ENCODE data around the gene NCS1.

The NCS1 gene

DNA sequence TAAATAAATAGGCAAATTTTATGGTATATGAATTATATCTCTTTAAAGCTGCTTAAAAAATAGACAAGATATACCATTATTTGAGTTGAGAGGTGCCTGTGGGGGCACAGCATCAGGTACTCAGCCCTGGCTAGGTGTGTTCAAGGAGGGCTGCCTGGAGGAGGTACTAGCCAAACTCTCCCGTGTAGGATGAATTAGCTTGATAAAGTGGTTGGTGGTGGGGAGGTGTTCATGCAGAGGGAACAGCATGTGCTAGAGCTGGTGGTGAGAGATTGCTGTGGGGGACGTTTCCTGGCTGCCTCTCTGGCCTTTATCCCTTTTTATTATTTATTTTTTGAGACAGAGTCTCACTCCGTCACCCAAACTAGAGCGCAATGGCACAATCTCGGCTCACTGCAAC lies 23.2 kb upstream of the NCS1 start:
- no peak for DNase-seq

DNA sequence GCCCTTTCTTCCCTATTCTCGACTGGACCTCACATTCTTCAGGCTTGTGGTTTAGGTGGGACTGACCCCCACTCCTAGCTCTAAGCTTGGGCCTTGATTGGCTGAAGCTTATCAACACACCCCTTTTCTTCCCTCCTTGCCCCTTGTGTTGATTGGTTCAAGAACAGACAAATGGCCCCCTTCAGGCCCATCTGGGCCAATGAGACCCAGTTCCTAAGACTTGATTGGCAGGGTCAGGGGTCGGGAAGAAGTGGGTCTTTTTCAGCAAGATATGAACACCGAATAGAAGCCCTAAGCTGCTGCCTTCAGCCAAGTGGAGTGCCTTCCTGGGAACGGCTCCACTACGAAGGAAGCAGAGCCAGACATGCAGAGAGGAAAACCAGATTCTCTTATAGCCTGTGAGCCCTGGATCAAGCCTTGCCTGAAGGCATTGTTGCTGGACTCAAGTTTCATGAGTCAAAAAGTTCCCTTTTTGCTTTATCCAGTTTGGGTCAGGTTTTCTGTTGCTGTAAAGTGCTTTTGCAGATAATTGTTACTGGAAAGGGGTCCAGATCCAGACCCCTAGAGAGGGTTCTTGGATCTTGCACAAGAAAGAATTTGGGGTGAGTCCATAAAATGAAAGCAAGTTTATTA lies 22.4 kb upstream of the NCS1 start:
- DNase-seq = no peak

DNA sequence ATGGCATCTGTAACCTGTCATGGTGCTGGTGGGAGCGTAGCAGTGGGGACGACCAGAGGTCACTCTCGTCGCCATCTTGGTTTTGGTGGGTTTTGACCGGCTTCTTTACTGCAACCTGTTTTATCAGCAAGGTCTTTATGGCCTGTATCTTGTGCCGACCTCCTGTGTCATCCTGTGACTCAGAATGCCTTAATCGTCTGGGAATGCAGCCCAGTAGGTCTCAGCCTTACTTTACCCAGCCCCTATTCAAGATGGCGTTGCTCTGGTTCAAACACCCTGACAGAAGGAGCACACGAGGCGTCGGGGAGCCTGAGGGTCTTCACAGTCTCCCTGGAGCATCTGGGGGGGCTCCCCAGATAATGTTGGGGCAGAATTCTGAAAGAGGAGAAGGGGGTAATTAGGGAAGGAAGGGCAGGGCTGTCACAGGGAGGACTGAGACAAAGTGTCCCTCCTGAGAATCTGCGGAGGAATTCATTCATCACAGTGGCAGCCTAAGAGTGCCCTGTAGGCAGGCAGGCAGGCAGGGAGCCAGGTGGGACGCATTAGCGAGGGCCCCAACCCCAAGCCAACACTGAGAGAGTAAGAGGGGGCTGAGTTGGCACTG lies 21.3 kb upstream of the NCS1 start:
- DNase-seq = no peak

DNA sequence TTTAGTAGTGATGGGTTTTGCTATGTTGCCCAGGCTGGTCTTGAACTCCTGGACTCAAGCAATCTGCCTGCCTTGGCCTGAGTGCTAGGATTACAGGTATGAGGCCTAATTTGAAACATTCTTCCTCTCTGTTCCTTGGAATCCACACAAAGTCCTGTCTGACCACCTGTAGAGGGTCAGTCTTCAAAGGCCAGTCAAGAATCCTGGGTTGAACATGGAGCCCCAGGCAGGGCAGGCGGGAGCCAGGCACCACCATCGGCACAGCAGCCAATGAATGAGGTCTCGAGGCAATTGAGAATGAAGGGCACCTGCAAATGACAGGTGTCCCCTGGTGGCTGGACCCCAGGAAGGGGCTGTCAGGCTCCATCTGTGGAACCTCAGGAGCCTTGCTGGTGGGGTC lies 17.4 kb upstream of the NCS1 start:
- DNase-seq = no peak

DNA sequence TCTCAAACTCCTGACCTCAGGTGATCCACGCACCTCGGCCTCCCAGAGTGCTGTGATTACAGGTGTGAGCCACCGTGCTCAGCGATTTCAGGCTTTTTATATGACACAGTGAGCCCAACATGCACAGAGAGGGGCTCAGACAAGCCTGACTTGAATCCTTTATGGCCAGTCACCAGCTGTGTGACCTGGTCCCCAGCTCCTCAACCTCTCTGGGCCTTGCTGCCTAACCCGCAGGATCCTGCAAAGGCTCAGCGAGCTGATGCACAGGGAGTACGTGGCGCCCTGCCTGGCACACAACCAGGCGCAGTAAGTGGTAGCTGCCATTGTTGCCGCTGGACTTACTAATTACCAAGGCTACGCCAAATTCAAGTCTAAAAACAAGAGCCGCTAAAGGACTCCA lies 16.6 kb upstream of the NCS1 start:
- DNase-seq = no peak

DNA sequence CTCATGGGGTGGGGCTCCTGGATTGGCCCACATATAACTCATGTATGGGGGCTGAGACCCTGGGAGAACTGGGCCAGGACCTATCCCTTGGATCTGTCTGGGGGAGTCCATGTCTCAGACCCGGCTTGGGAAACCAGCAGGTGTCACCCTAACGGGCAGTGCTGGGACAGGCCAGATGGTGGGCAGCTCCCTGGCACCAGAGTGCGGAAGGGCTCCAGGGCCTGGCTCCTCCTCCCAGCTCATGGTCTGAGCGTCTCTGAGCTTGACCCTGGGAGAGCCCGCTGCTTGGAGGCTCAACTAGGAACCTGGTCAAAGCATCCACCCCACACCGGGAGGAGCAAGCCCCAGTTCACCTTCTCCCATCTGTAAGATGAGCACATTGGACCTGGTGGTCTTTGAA lies 15.5 kb upstream of the NCS1 start:
- DNase-seq = no peak

DNA sequence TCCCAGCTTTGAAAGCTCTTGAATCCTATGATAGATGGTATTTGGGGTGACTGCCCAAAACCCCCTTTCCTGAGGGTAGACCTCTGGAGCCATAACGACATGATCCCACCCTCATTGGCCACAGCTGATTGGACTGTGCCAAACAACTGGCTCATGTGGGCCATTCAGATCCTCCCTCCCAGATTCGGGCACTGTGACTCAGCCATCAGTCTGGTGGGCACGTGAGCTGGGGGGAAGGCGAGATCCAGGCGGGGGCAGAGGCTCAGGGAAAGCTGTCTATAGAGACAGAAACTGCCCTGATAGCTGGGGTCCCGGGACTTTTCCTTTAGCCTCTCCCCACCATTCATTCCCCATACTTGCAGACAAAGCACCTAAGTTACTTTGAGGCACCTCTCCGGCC lies 15.1 kb upstream of the NCS1 start:
- no peak for DNase-seq

DNA sequence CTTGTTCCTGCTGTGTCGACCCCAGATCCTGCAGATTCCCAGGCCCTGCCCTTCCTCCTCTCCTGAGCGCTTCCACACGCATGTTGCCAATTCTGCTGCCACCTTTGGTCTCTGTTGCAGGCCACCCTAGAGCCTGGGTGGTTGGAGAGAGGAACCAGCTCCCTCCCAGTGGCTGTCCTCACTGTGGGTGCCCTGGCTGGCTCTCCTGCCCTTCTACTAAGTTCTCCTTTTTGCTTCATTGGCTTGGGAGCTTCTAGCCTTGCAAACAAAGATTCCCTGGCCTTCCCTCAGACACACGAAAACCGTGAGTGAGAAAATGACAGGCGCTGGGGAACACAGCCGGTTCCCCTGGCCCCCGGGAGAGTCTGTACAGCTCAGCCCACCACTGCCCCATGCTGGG lies 14.2 kb upstream of the NCS1 start:
- DNase-seq = no peak

DNA sequence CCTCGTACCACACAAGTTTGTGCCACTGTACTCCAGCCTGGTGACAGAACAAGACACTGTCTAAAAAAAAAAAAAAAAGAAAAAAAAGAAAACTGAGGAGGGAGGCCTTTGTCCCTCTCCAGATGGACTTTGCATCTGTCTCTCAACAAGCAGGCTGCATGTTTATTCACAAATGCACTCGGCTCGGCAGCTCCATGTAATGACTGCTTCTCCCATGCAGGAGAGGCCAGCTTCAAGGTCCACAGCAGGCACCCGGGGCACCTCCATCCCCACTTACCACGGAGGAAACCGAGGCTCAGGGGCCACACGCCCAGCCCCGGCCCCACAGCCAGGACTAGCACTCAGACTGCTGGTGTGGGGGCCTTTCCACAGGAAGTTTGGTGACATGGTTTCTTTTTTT lies 13.1 kb upstream of the NCS1 start:
- no peak for DNase-seq

DNA sequence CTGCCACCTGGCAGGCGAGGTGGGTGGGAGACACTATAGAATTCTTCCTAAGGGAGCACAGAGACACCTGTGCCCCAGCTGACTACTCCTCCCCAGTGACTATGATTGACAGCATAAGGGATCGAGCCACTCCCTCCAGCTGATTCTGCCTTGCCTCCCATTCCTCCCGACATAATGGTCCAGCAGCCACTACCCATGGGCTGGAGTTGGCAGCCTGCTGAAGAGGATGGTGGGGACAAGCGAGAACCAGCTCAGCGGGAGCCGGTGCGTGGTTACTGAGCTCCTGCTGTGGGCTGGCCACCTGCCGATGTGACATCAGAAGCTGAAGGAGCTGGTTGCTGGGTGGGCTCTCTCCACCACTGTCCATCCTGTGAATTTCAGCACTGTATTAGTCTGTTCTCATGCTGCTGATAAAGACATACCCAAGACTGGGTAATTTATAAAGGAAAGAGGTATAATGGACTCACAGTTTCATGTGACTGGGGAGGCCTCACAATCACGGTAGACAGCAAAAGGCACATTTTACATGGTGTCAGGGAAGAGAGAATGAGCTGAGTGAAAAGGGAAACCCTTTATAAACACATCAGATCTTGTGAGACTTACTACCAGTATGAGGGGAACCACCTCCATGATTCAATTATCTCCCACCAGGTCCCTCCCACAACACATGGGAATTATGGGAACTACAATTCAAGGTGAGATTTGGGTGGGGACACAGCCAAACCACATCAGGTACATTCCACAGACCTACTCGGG lies 12.1 kb upstream of the NCS1 start:
- DNase-seq = no peak

DNA sequence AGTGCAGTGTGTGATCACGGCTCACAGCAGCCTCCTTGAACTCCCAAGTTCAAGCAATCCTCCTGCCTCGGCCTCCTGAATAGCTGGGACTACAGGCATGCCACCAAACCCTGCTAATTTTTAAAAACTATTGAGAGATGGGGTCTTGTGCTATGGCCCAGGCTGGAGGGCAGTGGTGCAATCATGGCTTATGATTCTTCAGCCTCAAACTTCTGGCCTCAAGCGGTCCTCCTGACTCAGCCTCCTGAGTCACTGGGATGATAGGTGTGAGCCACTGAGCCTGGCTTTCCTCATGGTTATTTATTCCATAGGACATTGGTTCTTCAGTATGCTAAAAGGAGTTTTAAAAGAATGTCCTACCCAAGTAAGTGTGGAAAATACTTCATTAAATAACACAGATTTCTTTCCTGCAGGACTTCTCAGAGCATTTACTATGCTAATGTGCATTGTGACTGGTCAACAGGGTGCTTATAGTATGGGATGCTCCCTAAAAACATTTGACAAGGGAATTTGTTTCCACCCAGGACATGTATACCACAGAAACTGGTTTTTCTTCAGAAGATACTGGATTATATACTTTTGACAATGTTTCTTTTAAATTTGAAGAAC lies 11.2 kb upstream of the NCS1 start:
- no peak for DNase-seq

DNA sequence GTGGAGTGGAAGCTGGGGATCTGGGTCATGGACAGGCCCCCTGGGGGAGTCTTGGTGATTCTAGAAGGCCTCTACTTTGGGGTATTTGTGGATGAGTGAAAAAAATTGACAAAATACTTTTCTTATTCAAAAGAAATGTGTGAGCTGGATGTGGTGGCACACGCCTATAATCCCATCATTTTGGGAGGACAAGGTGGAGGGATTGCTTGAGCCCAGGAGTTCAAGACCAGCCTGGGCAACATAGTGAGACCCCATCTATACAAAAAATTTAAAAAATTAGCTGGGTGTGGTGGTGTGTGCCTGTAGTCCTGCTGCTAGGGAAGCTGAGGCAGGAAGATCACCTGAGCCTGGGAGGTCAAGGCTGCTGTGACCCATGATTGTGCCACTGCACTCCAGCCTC lies 6.6 kb upstream of the NCS1 start:
- no peak for DNase-seq

DNA sequence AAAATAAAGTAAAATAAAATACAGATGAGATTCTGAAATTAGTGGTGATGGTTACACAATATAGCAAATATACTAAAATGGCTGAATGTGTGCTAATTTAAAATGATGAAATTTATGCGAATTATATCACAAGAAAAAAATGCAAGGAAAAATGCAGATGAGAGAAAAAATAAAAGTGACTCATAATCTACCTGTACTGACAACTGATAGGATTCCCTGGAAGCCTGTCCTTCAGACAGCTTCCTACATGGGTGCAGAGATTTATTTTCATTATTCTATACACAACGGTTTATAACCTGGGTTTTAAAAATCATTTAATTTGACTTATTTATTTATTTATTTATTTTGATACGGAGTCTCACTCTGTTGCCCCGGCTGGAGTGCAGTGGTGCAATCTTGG lies 5.8 kb upstream of the NCS1 start:
- no peak for DNase-seq

DNA sequence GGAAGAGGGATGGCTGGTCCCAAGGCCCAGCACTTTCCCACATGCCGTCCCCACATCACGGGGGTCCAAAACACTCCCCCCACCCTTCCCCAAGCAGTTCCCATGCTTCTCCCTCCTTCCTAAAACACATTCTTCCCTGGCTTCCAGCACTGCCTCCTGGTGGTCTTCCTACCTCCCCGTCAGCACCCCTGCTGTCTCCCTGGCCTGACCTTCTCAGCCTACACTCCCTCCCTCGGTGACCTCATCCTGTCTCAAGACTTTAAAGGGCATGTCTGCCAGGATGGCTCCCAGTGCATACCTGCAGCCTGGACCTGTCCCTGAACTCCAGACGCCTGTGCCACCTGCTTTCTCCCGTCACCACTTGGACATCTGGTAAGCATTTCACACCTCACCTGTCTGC lies 4.3 kb upstream of the NCS1 start:
- no peak for DNase-seq

DNA sequence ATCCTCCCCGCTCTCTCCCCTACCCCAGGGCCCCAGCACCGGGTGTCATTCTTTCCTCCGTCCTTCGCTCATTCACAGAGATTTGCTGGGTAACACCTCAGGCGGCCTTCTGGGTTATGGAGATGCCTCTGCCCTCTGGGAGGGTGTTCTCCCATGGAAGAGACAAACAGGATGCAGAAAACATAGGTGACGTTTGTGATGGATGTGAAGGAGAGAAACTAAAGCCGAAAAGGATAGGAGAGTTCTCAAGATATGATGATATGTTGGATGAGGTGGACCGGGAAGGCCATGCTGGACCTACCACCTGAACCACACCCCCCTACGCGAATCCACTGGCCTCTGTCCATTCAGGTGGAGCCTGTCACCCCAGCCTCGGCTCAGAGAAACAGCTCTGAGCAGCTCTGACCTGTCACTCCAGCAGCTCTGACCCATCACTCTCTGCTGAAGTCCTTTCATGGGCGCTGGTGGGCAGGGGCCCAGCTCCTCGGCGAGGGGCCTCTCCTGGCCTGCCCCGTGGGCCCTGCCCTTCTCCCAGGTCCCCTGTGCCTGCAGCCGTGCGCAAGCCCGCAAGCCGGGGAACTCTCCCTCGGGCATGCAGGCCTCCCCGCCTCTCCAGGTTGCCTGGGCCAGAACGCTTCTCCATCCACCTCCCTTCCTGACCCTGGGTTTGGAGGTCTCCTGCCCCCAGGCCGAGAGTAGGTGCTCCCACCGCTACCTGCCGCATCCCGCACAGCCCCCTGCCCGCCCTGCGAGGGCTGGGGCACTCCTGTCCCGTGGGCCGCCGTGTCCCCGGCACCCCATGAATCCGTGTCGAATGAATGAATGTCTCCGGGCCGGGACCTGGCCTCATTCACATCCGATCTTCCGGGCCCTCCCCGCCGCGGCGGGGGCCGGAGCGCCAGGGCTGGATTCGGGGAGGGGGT lies 717 bp upstream of the NCS1 start:
- no peak for DNase-seq

DNA sequence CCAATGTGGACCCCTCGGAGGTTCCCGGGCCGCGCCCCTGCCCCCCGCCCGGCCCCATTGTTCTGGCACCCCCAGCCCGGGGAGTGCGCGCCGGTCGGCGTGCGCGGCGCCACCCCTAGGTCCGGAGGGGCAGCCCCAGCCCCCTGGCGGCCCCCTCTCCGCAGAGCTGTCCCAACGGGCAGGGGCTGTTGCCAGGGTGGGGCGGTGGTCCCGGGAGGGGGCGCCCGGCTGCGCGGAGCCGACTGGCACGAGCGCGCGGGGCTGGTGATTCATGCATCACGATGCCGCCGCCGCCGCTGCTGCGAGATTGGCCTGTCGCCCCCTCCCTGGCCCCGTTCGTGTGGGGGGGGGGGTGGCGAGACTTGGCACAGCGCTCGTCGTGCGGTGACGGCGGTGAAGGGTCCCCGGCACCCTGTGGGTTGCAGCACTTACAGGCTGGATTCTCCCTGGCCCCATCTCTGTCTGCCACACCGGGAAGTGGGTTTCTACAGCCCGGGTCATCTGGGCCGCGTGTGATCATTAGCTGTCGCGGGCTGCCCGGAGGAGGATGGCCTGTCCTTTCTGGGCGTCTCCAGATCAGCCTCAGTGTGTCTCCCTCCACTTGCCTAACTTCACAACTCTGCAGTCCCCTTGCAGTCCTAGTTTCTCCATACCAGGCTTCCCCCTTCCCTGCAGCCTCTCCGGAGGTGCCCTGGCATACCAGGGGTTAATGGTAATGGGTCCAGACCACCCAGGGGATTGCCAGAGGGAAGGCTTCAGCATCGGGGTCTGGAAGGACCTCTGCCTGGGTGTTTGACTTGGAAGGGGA lies 858 bp downstream of the NCS1 start:
- peak; percentile 22 for DNase-seq

DNA sequence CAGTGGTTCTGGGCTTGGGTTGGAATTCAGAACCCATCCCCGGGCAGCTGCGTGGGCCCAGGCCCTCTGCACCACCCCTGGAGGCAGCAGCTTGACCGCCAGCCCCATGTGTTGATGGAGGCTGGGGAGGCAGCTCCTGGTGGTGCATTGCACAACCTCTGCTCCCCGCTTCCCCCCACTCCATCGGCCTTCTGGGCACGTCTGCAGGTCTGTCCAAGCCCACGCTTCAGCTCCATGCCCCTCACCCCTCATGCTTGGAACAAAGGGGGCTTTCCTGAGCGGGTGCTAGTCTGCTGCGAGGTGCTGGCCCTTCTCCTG lies 1.4 kb downstream of the NCS1 start:
- no peak for DNase-seq

DNA sequence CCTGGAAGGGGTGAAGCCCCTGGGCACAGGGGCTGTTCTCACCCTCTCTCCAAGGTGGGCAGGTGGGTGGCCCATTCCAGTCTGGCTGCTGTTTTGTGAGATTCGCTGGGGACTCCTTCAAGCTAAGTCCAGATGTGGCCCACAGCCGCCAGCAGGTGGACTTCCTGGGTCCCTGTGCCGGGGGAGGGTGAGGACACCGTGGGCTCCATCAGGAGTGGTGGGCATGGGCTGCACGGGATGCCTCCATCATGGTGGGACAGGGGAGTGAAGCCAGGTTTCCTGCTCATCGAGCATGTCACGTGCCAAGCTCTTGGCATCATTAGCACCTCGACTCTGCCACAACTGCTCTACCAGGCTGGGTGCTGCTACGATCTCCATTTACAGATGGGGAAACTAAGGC lies 1.8 kb downstream of the NCS1 start:
- no peak for DNase-seq

DNA sequence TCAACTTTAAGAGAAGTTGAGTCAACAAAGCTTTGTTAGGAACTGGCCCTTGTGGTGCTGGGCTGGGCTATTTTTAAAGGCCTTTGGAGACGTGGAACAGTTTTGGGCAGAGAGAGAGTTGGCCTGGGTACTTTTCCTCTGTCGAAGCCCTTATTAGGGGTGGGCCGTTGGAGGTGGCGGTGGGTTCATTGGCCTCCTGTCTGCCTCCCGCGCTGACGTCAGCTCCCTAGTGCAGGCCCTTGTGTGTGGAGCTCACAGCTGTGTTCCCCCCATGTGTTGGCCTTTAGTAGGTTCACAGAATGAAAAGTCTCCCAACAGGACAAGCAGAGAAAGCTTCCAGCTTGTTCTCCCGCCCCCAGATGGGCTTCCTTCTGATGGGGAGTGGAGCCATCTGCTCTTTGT lies 2.7 kb downstream of the NCS1 start:
- DNase-seq = no peak

DNA sequence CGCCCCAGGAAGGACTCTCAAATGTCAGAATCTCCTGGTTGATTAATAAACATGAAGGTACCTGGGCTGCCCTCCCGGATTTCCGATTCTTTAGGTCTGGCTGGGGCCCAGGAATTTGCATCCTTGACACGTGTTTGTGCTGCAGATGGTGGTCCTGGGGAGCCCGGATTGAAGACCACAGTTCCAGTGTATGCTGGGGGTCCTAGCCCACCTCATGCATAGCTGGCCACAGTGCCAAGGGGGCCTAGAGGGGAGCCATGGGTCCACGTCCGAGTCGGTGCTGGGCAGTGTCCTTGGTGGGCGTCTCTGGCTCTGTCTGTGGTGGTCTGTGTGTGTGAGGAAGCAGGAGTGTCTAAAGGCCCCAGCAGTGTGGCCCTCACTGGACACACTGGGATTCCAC lies 3.2 kb downstream of the NCS1 start:
- no peak for DNase-seq

DNA sequence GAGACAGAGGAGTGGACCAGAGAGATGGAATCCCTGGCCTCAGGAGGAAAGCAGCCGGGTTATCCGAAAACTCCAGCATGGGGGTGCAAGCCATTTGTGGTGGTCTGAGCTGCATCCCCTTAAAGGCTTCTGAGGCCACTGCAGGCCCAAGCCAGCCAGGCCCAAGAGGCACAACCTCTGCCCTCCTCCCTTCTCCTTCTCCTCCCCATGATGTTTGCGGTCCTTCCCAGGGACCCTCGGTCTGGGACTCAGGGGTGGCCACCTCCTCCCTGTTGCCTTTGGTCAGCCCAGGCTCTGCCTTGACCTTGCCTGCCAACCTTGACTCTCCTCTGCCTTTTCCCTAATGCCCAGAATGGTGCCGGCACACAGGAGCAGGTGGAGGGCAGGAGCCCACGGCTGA lies 4.6 kb downstream of the NCS1 start:
- DNase-seq = no peak
